Astrocyte of the cerebellum (primary cell): Measurements from ENCODE around the gene RPS27A.
"Not testable (repeated sequence)": the region's sequence is repeated elsewhere in the genome, so short reads cannot be mapped to it uniquely, and the experiment has no call there.

ENCODE experiments used
- DNase-seq: peaks from one replicate; pipeline ENCODE4 v3.0.0-alpha.2; 2011; ENCODE audit warnings: low read depth
- H3K4me3 ChIP-seq: 2 replicates; pipeline ENCODE4 v1.5.1; 2011; ENCODE audit warnings: mild to moderate bottlenecking, low read depth, low read length, moderate library complexity
- CTCF ChIP-seq: IDR thresholded peaks from 2 replicates; pipeline ENCODE4 v1.5.1; 2012; ENCODE audit warnings: low read length, low read depth, moderate library complexity, mild to moderate bottlenecking; ENCODE audit errors: missing control alignments
- in situ Hi-C: cut with HindIII; loops from 2 replicates; pipeline ENCODE4 v1.10.0; 2017; ENCODE audit warnings: low sequenced_read_pairs

RPS27A gene

DNA sequence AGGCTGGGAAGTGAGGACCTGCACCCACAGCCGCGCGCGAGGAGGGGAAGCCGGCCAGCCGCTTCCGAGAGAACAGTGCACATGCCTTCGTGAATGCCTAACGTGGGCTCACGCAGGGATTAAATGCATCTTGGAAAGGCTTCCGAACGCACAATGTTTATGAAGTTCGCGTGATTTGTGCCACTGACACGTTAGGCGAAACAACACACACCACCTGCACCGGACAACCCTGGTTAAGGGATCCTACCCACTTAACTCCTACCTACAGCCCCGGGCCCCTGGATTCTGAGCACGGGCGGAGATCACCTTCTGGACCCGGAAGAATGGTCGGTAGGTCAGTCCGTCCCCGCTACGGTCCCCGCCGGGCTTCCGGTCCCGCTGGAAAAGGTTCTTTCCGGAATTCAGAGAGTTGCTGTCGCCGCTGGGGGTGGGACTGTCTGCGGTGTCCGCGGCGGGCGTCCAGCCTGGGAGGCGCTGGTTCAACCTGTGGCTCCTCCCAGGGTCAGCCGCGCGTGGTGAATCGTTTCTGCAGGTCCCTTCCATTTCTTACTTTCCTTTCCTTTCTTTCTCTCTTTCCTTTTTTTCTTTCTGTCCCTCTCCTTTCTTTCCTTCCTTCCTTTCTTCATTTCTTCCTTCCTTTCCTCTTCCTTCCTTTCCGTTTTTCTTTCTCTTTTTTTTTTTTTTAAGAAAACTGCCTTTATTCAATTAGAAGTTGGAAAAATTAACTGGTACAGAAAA lies 36.6 kb downstream of the RPS27A start, which contains the start of gene MTIF2:
Gene MTIF2 (minus strand): TSS at position 325 of the 738 bp plus-strand sequence. CDS start 5,373 bp downstream, outside the sequence.
- peak within 1 kb of the TSS; percentile 88 for H3K4me3 ChIP-seq
- in situ Hi-C loops, result no loop called here
- TF ChIP-seq CTCF, result no peak
- DNase-seq, result peak; percentile 85

- H3K4me3 ChIP-seq, result peak overlapping the region; percentile 88
- in situ Hi-C loops, result no loop called here
- no peak for TF ChIP-seq CTCF
- DNase-seq, result no peak
Measured at GRCh38 chr2:55269645-55269990, 37.1 kb downstream of the RPS27A start.

GRCh38 chr2:55274346-55274745 lies 41.9 kb downstream of the RPS27A start:
- in situ Hi-C loops, DNase-seq, H3K4me3 ChIP-seq: not testable (repeated sequence)

DNA sequence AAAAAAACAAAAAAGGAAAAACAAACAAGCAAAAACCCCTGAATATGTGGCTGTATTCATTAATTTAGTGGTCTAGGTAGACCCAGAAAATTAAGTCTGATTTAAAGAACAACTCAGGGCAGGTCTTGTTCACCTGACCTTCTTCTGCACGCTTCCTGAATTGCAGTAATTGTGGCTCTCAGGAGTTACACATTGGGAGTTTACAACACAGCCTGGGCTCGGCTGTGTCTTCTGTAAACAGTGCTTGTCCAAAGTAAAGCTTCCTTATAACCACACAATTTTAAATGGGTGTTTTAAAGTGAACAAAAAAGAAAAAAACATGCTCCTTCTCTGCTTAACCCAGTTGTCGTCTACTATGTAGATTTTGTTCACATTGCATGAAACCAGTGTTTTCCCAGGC lies 44.8 kb downstream of the RPS27A start:
- DNase-seq, result no peak
- no peak overlapping the region for H3K4me3 ChIP-seq
- in situ Hi-C loops, result no loop called here
- no peak for TF ChIP-seq CTCF

DNA sequence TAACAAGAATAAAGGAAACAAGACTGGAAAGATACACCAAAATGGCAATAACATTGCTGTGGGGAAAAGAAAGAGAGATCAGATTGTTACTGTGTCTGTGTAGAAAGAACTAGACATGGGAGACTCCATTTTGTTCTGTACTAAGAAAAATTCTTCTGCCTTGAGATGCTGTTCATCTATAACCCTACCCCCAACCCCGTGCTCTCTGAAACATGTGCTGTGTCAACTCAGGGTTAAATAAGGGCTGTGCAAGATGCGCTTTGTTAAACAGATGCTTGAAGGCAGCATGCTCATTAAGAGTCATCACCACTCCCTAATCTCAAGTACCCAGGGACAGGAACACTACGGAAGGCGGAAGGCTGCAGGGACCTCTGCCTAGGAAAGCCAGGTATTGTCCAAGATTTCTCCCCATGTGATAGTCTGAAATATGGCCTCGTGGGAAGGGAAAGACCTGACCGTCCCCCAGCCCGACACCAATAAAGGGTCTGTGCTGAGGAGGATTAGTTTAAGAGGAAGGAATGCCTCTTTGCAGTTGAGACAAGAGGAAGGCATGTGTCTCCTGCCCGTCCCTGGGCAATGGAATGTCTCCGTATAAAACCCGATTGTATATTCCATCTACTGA lies 46.8 kb downstream of the RPS27A start:
- H3K4me3 ChIP-seq, result not testable (repeated sequence)

DNA sequence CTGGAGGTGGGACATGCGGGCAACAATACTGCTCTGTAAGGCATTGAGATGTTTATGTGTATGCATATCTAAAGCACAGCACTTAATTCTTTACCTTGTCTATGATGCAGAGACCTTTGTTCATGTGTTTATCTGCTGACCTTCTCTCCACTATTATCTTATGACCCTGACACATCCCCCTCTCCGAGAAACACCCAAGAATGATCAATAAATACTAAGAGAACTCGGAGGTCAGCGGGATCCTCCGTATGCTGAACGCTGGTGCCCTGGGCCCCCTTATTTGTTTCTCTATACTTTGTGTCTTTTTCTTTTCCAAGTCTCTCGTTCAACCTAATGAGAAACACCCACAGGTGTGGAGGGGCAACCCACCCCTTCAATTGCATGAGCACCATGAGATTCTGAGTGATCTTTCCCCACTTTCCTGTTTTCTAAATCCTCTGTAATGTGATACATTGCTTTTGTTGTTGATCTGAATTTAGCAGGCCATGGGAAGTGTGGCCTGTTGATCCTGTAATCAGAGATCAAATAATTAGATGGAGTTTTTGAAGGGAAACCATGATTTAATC lies 47.5 kb downstream of the RPS27A start:
- in situ Hi-C loops, H3K4me3 ChIP-seq, DNase-seq: not testable (repeated sequence)

More for the DNA sequence above, 46.8 kb downstream of the RPS27A start:
- in situ Hi-C loops, DNase-seq: not testable (repeated sequence)

DNA sequence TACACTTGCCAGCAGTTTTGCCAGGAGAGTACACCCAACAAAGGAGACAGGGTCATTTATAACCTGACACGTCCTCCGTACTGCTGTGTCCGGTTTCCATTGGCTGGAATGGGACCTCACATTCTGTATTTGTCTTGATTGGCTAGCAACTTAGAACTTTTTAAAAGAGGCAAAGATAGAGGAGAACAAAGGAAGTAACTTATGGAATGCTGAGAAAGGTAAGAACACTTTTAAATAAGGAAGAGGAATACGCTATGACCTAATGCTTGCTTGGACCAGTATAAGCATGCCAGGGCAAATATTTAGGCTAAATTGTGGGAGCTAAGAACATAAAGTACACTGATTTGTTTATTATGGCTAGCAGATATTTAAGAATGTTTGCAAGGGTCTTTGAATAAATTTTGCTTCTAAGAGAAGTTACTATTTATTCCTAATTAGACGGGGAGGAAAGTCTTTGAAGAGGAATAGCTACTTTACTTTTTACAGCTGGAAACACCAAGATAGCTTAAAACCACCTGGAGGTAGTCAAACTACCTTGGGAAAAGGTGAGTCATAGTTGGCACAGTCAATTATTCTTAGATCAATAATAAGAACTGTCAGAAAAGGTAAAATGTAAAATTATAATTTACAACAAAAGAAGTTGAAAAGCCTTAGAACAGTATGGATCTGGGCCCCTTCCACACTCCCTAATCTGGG lies 48.5 kb downstream of the RPS27A start:
- DNase-seq, H3K4me3 ChIP-seq, in situ Hi-C loops: not testable (repeated sequence)

- in situ Hi-C loops, result no loop called here
Measured at GRCh38 chr2:55282110-55282917, 49.8 kb downstream of the RPS27A start.

More at GRCh38 chr2:55282110-55282917, 49.8 kb downstream of the RPS27A start:
- peak; percentile 35 for DNase-seq
- no peak for TF ChIP-seq CTCF
- peak overlapping the region; percentile 46 for H3K4me3 ChIP-seq
